SK-N-SH (cell line): Measurements from ENCODE around the gene WDR77.

Source experiments
- CHD2 ChIP-seq: fragments of 150-350 bp; IDR thresholded peaks from 2 replicates; pipeline ENCODE4 v1.6.1; 2018; ENCODE audit warnings: low read length; ENCODE audit not compliant: partially characterized antibody
- CTCF ChIP-seq: fragments of 200-600 bp; sonication (generic); IDR thresholded peaks from 2 replicates; pipeline ENCODE4 v1.6.1; 2017; ENCODE audit warnings: antibody characterized with exemption, mild to moderate bottlenecking, moderate library complexity
- POLR2AphosphoS5 ChIP-seq: IDR thresholded peaks from 2 replicates; pipeline ENCODE4 v1.6.1; 2012; ENCODE audit warnings: low read depth, low read length
- RCOR1 ChIP-seq: fragments of 150-350 bp; IDR thresholded peaks from 2 replicates; pipeline ENCODE4 v1.6.1; 2017; ENCODE audit warnings: antibody characterized with exemption, low read length
- USF1 ChIP-seq: IDR thresholded peaks from 2 replicates; pipeline ENCODE4 v1.4.0; 2012; ENCODE audit warnings: low read depth, borderline replicate concordance

- TF ChIP-seq RCOR1 (no peak), USF1 (no peak), POLR2AphosphoS5 (no peak), CTCF (no peak), CHD2 (no peak)
These were observed 13.4 kb upstream of the WDR77 start for GRCh38 chr1:111462370-111463028.
